Fibroblast of lung (primary cell): ENCODE results near the gene UNC13B. TPM values are rescaled to one million over a fixed set of nuclear protein-coding genes. Genes with fewer than 3 reads are reported as not detected.

Experiments
- DNase-seq, 2 donors: peaks; one replicate each; pipeline versions ENCODE4 v3.0.0 to v3.0.0-alpha.2; 2010; ENCODE audit warnings: low read depth in 2 of 2
- H2AFZ ChIP-seq: 2 replicates; pipeline ENCODE4 v1.5.1; 2012; ENCODE audit warnings: low read length, control low read depth, inconsistent platforms
- H3K27ac ChIP-seq: 2 replicates; pipeline ENCODE4 v1.5.1; 2011; ENCODE audit warnings: low read length, control low read depth; ENCODE audit not compliant: insufficient read depth
- H3K27me3 ChIP-seq: 2 replicates; pipeline ENCODE4 v1.5.1; 2011; ENCODE audit warnings: mild to moderate bottlenecking, low read length; ENCODE audit not compliant: control insufficient read depth, insufficient read depth
- H3K36me3 ChIP-seq: 2 replicates; pipeline ENCODE4 v1.5.1; 2011; ENCODE audit warnings: low read length; ENCODE audit not compliant: control insufficient read depth, insufficient read depth
- H3K4me1 ChIP-seq: 2 replicates; pipeline ENCODE4 v1.5.1; 2011; ENCODE audit warnings: low read length; ENCODE audit not compliant: control insufficient read depth, insufficient read depth; ENCODE audit errors: extremely low read depth
- H3K4me2 ChIP-seq: 2 replicates; pipeline ENCODE4 v1.5.1; 2011; ENCODE audit warnings: low read length, control low read depth; ENCODE audit not compliant: insufficient read depth; ENCODE audit errors: extremely low read depth
- H3K4me3 ChIP-seq, 4 experiments: fragments of 200-600 bp in 1 of 4; sonication (generic) in 1 of 4; replicated peaks in 1 of 4; 2 replicates each; pipeline ENCODE4 v1.5.1; 2011 to 2016; ENCODE audit warnings: low read length in 4 of 4, low read depth in 3 of 4, mild to moderate bottlenecking in 3 of 4, control low read depth in 2 of 4, inconsistent platforms in 1 of 4, mixed read lengths in 1 of 4; ENCODE audit not compliant: insufficient read depth in 1 of 4; ENCODE audit errors: control extremely low read depth in 1 of 4
- H3K79me2 ChIP-seq: 2 replicates; pipeline ENCODE4 v1.5.1; 2012; ENCODE audit warnings: mild to moderate bottlenecking, low read length, inconsistent platforms; ENCODE audit not compliant: control insufficient read depth, insufficient read depth
- H3K9ac ChIP-seq: 2 replicates; pipeline ENCODE4 v1.5.1; 2011; ENCODE audit warnings: mild to moderate bottlenecking, low read length, control low read depth; ENCODE audit not compliant: insufficient read depth
- H3K9me3 ChIP-seq: 2 replicates; pipeline ENCODE4 v1.5.1; 2012; ENCODE audit warnings: low read depth, low read length; ENCODE audit not compliant: control insufficient read depth, insufficient read depth
- H4K20me1 ChIP-seq: 2 replicates; pipeline ENCODE4 v1.5.1; 2011; ENCODE audit warnings: low read length; ENCODE audit not compliant: control insufficient read depth, insufficient read depth; ENCODE audit errors: extremely low read depth
- EZH2 ChIP-seq: IDR thresholded peaks from 2 replicates; pipeline ENCODE4 v1.5.1; 2012; ENCODE audit warnings: low read length, control low read depth, mild to moderate bottlenecking; ENCODE audit errors: missing control alignments
- polyA plus RNA-seq, 2 donors: library from polyadenylated mRNA; depleted of rRNA in 1 of 2; stranded (reverse) in 1 of 2; unstranded in 1 of 2; fragments of >200 nt; gene quantifications; 2 replicates each; pipeline ENCODE4 v1.2.1, GENCODE V29; 2011 to 2012; ENCODE audit warnings: missing spikeins in 1 of 2
- total RNA-seq: library from RNA; depleted of rRNA; stranded (reverse); fragments of >200 nt; gene quantifications from 2 replicates; pipeline ENCODE4 v1.2.1, GENCODE V29; 2014
- TF ChIP-seq, protein P1 (sequence below), 2 donors: IDR thresholded peaks in 1 of 2; conservative IDR thresholded peaks in 1 of 2; 1 replicate in 1 of 2; 2 replicates in 1 of 2; pipeline ENCODE4 v1.5.1; 2011 to 2012; ENCODE audit warnings: low read length in 2 of 2, control low read depth in 1 of 2, inconsistent platforms in 1 of 2, low read depth in 1 of 2, mild to moderate bottlenecking in 1 of 2

UNC13B gene
- total and polyA plus RNA-seq, 2 donors (not counting 1 experiment from before 2014, with no cell fraction given): 9.7 to 38.3 TPM

DNA sequence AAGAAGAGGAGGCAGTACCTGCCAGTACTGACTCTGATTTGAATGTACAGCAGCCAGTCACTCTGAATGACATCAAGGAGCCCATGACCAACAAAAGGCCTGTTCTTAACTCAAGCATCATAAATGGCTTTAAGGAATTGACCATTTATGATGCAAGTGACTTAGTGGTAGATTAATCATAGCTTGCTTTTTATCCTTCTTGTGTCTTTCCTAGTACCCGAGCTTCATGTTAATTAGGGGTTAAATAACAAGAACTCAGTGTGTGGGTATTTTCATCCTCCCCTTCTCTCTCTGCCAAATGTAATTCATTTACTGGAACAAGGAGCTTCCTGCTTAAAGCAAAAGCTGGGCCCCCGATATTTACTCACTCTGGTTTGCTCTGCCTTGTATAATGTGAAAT is 146.5 kb downstream of the UNC13B start:
- H2AFZ ChIP-seq: no peak overlapping the region
- no peak overlapping the region for H3K4me2 ChIP-seq
- H3K9ac ChIP-seq: no peak overlapping the region
- H3K9me3 ChIP-seq: no peaks in the 10 kb centered on the region
- no peak for TF ChIP-seq EZH2
- TF ChIP-seq, protein P1, sequence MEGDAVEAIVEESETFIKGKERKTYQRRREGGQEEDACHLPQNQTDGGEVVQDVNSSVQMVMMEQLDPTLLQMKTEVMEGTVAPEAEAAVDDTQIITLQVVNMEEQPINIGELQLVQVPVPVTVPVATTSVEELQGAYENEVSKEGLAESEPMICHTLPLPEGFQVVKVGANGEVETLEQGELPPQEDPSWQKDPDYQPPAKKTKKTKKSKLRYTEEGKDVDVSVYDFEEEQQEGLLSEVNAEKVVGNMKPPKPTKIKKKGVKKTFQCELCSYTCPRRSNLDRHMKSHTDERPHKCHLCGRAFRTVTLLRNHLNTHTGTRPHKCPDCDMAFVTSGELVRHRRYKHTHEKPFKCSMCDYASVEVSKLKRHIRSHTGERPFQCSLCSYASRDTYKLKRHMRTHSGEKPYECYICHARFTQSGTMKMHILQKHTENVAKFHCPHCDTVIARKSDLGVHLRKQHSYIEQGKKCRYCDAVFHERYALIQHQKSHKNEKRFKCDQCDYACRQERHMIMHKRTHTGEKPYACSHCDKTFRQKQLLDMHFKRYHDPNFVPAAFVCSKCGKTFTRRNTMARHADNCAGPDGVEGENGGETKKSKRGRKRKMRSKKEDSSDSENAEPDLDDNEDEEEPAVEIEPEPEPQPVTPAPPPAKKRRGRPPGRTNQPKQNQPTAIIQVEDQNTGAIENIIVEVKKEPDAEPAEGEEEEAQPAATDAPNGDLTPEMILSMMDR (conservative IDR thresholded peaks at IDR 0.05 in 1 of 2, IDR thresholded peaks at IDR 0.05 in 1 of 2; ENCODE audit: low read depth in 1 of 2, low read length in 2 of 2): no peak
- no peaks in the 10 kb centered on the region for H3K27me3 ChIP-seq
- H3K36me3 ChIP-seq: no peaks in the 10 kb centered on the region
- H3K79me2 ChIP-seq: no peaks in the 10 kb centered on the region
- no peaks in the 10 kb centered on the region for H3K4me1 ChIP-seq
- H3K4me3 ChIP-seq: no peak overlapping the region
- DNase-seq: peak in 1 of 2 donors; percentile 2
- H3K27ac ChIP-seq: no peak overlapping the region
- H4K20me1 ChIP-seq: no peaks in the 10 kb centered on the region

DNA sequence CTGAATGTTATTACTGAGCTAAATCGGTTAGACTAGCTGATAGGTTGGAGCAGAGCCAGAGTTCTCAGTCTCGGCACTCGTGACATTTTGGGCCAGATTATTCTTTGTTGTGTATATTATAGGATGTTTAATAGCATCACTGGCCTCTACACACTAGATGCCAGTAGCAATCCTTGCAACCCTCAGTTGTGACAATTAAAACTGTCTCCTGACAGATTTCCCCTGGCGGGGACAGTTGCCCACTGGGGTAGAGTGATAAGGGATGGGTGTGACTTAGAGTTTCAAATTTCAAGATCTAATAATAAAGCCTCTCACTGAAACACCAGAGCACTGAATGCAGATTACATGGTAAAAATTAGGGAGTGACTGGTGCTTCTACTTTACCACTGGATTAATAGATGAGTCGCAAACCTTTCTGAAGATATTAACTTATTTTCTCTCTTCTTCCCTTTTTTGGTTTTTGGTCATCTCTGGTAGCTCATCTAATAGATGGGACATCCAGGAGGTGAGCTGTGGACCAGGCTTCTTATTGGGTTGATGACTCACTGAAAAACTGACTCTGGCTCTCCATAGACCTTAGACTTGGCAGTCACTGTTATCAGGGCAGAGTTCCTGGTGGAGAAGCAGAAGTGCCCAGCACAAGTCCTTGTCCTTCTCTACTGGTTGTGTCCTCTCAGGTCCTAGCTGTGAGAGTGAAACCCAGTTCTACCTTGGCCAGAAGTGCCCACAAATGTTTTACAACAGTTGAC is 150.3 kb downstream of the UNC13B start:
- Histone ChIP-seq H3K36me3 (no peaks in the 10 kb centered on the region), H3K9ac (no peak overlapping the region), H3K4me2 (no peak overlapping the region), H2AFZ (no peak overlapping the region), H3K4me1 (peaks cover 3% of the 10 kb centered on the region), H3K27me3 (no peaks in the 10 kb centered on the region), H3K27ac (no peak overlapping the region), H4K20me1 (no peaks in the 10 kb centered on the region), H3K9me3 (no peaks in the 10 kb centered on the region), H3K4me3 (no peak overlapping the region), H3K79me2 (no peaks in the 10 kb centered on the region)
- TF ChIP-seq, protein P1 (conservative IDR thresholded peaks at IDR 0.05 in 1 of 2, IDR thresholded peaks at IDR 0.05 in 1 of 2; ENCODE audit: low read depth in 1 of 2, low read length in 2 of 2): no peak
- no peak for TF ChIP-seq EZH2
- DNase-seq: peak; percentile 33 to 39

DNA sequence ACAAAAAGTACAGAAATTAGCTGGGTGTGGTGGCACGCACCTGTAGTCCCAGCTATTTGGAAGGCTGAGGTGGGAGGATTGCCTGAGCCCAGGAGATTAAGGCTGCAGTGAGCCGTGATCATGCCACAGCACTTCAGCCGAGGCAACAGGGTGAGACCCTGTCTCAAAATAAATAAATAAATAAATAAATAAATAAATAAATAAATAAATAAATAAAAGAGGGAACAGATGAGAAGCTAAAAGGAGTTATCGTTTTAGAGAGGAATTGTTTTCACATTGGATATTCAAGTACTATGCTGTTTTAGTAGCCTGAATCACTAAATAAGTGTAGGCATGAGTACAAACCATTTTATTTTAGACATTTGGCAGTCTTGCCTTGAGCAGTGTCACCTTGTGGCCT is 151.7 kb downstream of the UNC13B start:
- TF ChIP-seq, protein P1 (conservative IDR thresholded peaks at IDR 0.05 in 1 of 2, IDR thresholded peaks at IDR 0.05 in 1 of 2; ENCODE audit: low read depth in 1 of 2, low read length in 2 of 2): no peak
- no peak for TF ChIP-seq EZH2
- H3K4me3 ChIP-seq: no peak overlapping the region
- no peak overlapping the region for H3K4me2 ChIP-seq
- H3K79me2 ChIP-seq: no peaks in the 10 kb centered on the region
- H3K27ac ChIP-seq: no peak overlapping the region
- no peak for DNase-seq
- no peak overlapping the region for H3K9ac ChIP-seq
- H4K20me1 ChIP-seq: no peaks in the 10 kb centered on the region
- H3K36me3 ChIP-seq: no peaks in the 10 kb centered on the region
- no peaks in the 10 kb centered on the region for H3K27me3 ChIP-seq
- peaks cover 3% of the 10 kb centered on the region for H3K4me1 ChIP-seq
- H3K9me3 ChIP-seq: no peaks in the 10 kb centered on the region
- no peak overlapping the region for H2AFZ ChIP-seq
